Endothelial cell of umbilical vein (primary cell): ENCODE data around the gene MVK. TPM values are rescaled to one million over a fixed set of nuclear protein-coding genes. Genes with fewer than 3 reads are reported as not detected.

Experiments used
- BruUV-seq: library from RNA; stranded (reverse); fragments of 400-500 nt; replicated peaks from 2 replicates; lab custom pipeline; 2021; lab: Mats Ljungman, UMichigan
- CTCF ChIA-PET: fragments of 300-600, 350-600 bp; sonication (Branson Sonifier 250); formaldehyde crosslinking; loops from one replicate; lab custom pipeline; 2021; ENCODE audit warnings: antibody characterized with exemption, inconsistent platforms; lab: Charles Lee
- POLR2A ChIA-PET: fragments of 300-600, 350-600 bp; sonication (Branson Sonifier 250); formaldehyde crosslinking; loops from one replicate; lab custom pipeline; 2021; ENCODE audit warnings: antibody characterized with exemption, inconsistent platforms; lab: Charles Lee
- DNase-seq: peaks from one replicate; pipeline ENCODE4 v3.0.0-alpha.2; 2011; ENCODE audit warnings: low read depth, low spot score
- FAIRE-seq: peaks from 2 replicates; lab custom pipeline; 2011; peaks lifted over from hg19 to GRCh38; lab: Jason Lieb, UNC
- H2AFZ ChIP-seq: 2 replicates; pipeline ENCODE4 v1.6.0; 2012; ENCODE audit warnings: low read depth, low read length, control low read depth, inconsistent platforms
- H3K27ac ChIP-seq: 2 replicates; pipeline ENCODE4 v1.5.1; 2011; ENCODE audit warnings: low read depth, mild to moderate bottlenecking, control low read depth, low read length, moderate library complexity; ENCODE audit not compliant: insufficient read depth
- H3K27me3 ChIP-seq, 2 experiments: 2 replicates each; pipeline versions ENCODE4 v1.6.0 to v1.6.1; 2011; ENCODE audit warnings: low read length in 2 of 2, mixed read lengths in 1 of 2; ENCODE audit not compliant: control insufficient read depth in 2 of 2, insufficient read depth in 2 of 2
- H3K36me3 ChIP-seq, 2 experiments: 2 replicates in 1 of 2; 3 replicates in 1 of 2; pipeline ENCODE4 v1.5.1; 2011; ENCODE audit warnings: low read length in 2 of 2, mild to moderate bottlenecking in 1 of 2, moderate library complexity in 1 of 2; ENCODE audit not compliant: control insufficient read depth in 2 of 2, insufficient read depth in 2 of 2; ENCODE audit errors: extremely low read depth in 1 of 2
- H3K4me1 ChIP-seq: 3 replicates; pipeline ENCODE4 v1.5.1; 2011; ENCODE audit warnings: mild to moderate bottlenecking, low read length; ENCODE audit not compliant: control insufficient read depth, insufficient read depth; ENCODE audit errors: extremely low read depth
- H3K4me2 ChIP-seq: 2 replicates; pipeline ENCODE4 v1.6.1; 2011; ENCODE audit warnings: low read length, control low read depth, mixed read lengths; ENCODE audit not compliant: insufficient read depth
- H3K4me3 ChIP-seq, 3 experiments: fragments of 200-600 bp in 1 of 3; sonication (generic), shearing (Covaris generic) in 1 of 3; replicated peaks in 1 of 3; 2 replicates each; pipeline ENCODE4 v1.5.1; 2011 to 2016; ENCODE audit warnings: control low read depth in 3 of 3, low read length in 3 of 3, mild to moderate bottlenecking in 2 of 3, inconsistent platforms in 1 of 3, low read depth in 1 of 3, moderate library complexity in 1 of 3; ENCODE audit not compliant: insufficient read depth in 1 of 3
- H3K79me2 ChIP-seq: 2 replicates; pipeline ENCODE4 v1.6.0; 2012; ENCODE audit warnings: low read length, inconsistent platforms; ENCODE audit not compliant: control insufficient read depth, insufficient read depth
- H3K9ac ChIP-seq: replicated peaks from 2 replicates; pipeline ENCODE3; 2011; ENCODE audit warnings: low read length, control low read depth; ENCODE audit not compliant: insufficient read depth; ENCODE audit errors: extremely low read depth
- H3K9me1 ChIP-seq: replicated peaks from 3 replicates; pipeline ENCODE4 v1.6.0; 2011; ENCODE audit warnings: mild to moderate bottlenecking, low read length; ENCODE audit not compliant: control insufficient read depth, insufficient read depth; ENCODE audit errors: extremely low read depth
- H3K9me3 ChIP-seq: replicated peaks from 2 replicates; pipeline ENCODE4 v1.5.1; 2012; ENCODE audit warnings: low read length, inconsistent platforms; ENCODE audit not compliant: control insufficient read depth, insufficient read depth
- H4K20me1 ChIP-seq: replicated peaks from 2 replicates; pipeline ENCODE3; 2011; ENCODE audit warnings: mild to moderate bottlenecking, low read length; ENCODE audit not compliant: control insufficient read depth, insufficient read depth; ENCODE audit errors: extremely low read depth
- CTCF ChIP-seq, 2 donors: IDR thresholded peaks; 1 replicate in 1 of 2; 2 replicates in 1 of 2; pipeline ENCODE4 v1.5.1; 2011; ENCODE audit warnings: low read length in 2 of 2, mild to moderate bottlenecking in 2 of 2, moderate library complexity in 2 of 2, control low read depth in 1 of 2, inconsistent platforms in 1 of 2, low read depth in 1 of 2; ENCODE audit not compliant: insufficient read depth in 1 of 2; ENCODE audit errors: extremely low read depth in 1 of 2
- EZH2 ChIP-seq: IDR thresholded peaks from 2 replicates; pipeline ENCODE4 v1.6.1; 2012; ENCODE audit warnings: borderline replicate concordance, low read depth, mild to moderate bottlenecking, moderate library complexity, low read length, inconsistent platforms; ENCODE audit not compliant: severe bottlenecking
- GATA2 ChIP-seq: IDR thresholded peaks from 2 replicates; pipeline ENCODE4 v1.7.0; 2011; ENCODE audit warnings: low read depth, mild to moderate bottlenecking, moderate library complexity, mixed read lengths, low read length; ENCODE audit not compliant: insufficient read length, insufficient read depth
- JUN ChIP-seq: IDR thresholded peaks from 2 replicates; pipeline ENCODE4 v1.6.1; 2011; ENCODE audit warnings: borderline replicate concordance, low read depth; ENCODE audit not compliant: insufficient read length, insufficient read depth
- MAX ChIP-seq: IDR thresholded peaks from 2 replicates; pipeline ENCODE4 v1.6.1; 2011; ENCODE audit not compliant: insufficient read depth, insufficient read length
- MYC ChIP-seq: IDR thresholded peaks from one replicate; pipeline ENCODE4 v1.6.1; 2011; ENCODE audit warnings: mild to moderate bottlenecking, low read depth, low read length
- POLR2A ChIP-seq: IDR thresholded peaks from 2 replicates; pipeline ENCODE4 v1.6.1; 2012; ENCODE audit warnings: low read depth, mild to moderate bottlenecking, control low read depth, low read length
- POLR2AphosphoS5 ChIP-seq: IDR thresholded peaks from 2 replicates; pipeline ENCODE4 v1.6.1; 2012; ENCODE audit warnings: low read depth, mild to moderate bottlenecking, control low read depth, low read length, moderate library complexity; ENCODE audit not compliant: insufficient read depth
- dilution Hi-C: fragments of 300-500 bp; cut with MboI; formaldehyde crosslinking; loops from one replicate; pipeline ENCODE4 v1.15.0; 2019; ENCODE audit warnings: low sequenced_read_pairs; ENCODE audit not compliant: extremely low pct_ligation_motif_present
- intact Hi-C: fragments of 100-400 bp; cut with micrococcal nuclease; formaldehyde crosslinking; loops from one replicate; pipeline ENCODE4 v1.10.0; 2022
- polyA plus RNA-seq, 4 experiments: library from polyadenylated mRNA; depleted of rRNA in 3 of 4; stranded (reverse) in 3 of 4; unstranded in 1 of 4; fragments of >200 nt; gene quantifications; 2 replicates each; pipeline versions ENCODE4 v1.2.1 to v1.2.3, GENCODE V29; 2011 to 2012; ENCODE audit warnings: missing spikeins in 1 of 4
- total RNA-seq: library from RNA; stranded (reverse); gene quantifications from 2 replicates; pipeline ENCODE4 v1.2.3, GENCODE V29; 2021

The MVK gene
- total and polyA plus RNA-seq, 2 donors (not counting 3 experiments of a cell fraction or from before 2014, with no cell fraction given), result 32.6 to 42.6 TPM

GRCh38 chr12:109607618-109608017, 34.0 kb downstream of the MVK start:
- intact Hi-C loops, result no loop called here
- TF ChIP-seq GATA2, result no peak
- TF ChIP-seq MYC, result no peak
- no peak for TF ChIP-seq POLR2A
- TF ChIP-seq JUN, result no peak
- TF ChIP-seq MAX, result no peak
- TF ChIP-seq CTCF (IDR thresholded peaks at IDR 0.05; ENCODE audit: extremely low read depth in 1 of 2, insufficient read depth in 1 of 2, low read depth in 1 of 2, low read length in 2 of 2), result no peak
- no peak for TF ChIP-seq EZH2
- TF ChIP-seq POLR2AphosphoS5, result no peak
- CTCF ChIA-PET, result interaction anchor here (0.5 to 1.6 kb wide), 3 partner anchors 10 to 343 kb away, joined by 3 to 6 read pairs (median 4); no protein-coding TSS in a partner anchor
- no TSS peak for BruUV-seq
- H2AFZ ChIP-seq, result no peak overlapping the region
- DNase-seq (no peak), FAIRE-seq (no peak)
- dilution Hi-C loops, result no loop called here
- H3K9me3 ChIP-seq, result no peaks in the 10 kb centered on the region
- no peak overlapping the region for H3K9ac ChIP-seq
- no peaks in the 10 kb centered on the region for H3K79me2 ChIP-seq
- H3K4me2 ChIP-seq, result no peak overlapping the region
- no peaks in the 10 kb centered on the region for H3K4me1 ChIP-seq
- POLR2A ChIA-PET, result interaction anchor here (0.6 kb wide), 1 partner anchor 81 kb away, joined by 4 read pairs; no protein-coding TSS in a partner anchor
- H3K9me1 ChIP-seq, result no peaks in the 10 kb centered on the region
- no peaks in the 10 kb centered on the region for H3K36me3 ChIP-seq
- H3K27me3 ChIP-seq, result peaks cover 7% of the 10 kb centered on the region in 2 experiments
- H3K27ac ChIP-seq, result no peak overlapping the region
- no peaks in the 10 kb centered on the region for H4K20me1 ChIP-seq
- no peak overlapping the region for H3K4me3 ChIP-seq
